Lung (tissue), 12 donors: Measurements from ENCODE around the gene TYMP. TPM values are rescaled to one million over a fixed set of nuclear protein-coding genes. Genes with fewer than 3 reads are reported as not detected.
A peak's percentile ranks its signal among the peaks of the same experiment; 100 is the strongest.

Source experiments
- ATAC-seq: fragments of 200-7000 bp; cut with Tn5 transposase; one replicate; pipeline ENCODE4 v1.9.1; 2020; ENCODE audit warnings: moderate number of reproducible peaks; ENCODE audit not compliant: insufficient read depth, low FRiP score
- DNase-seq, 3 donors: peaks; one replicate each; pipeline ENCODE4 v3.0.0-alpha.2; 2013 to 2017
- H3K27ac ChIP-seq, 2 donors: one replicate each; pipeline ENCODE4 v1.5.1; 2013; ENCODE audit warnings: mild to moderate bottlenecking in 2 of 2, moderate library complexity in 2 of 2, control low read depth in 1 of 2, inconsistent platforms in 1 of 2, low read depth in 1 of 2, low read length in 1 of 2
- H3K27me3 ChIP-seq, 3 donors: one replicate each; pipeline ENCODE4 v1.5.1; 2013; ENCODE audit warnings: low read length in 2 of 3; ENCODE audit not compliant: control insufficient read depth in 3 of 3, insufficient read depth in 3 of 3
- H3K36me3 ChIP-seq, 4 donors: one replicate each; pipeline ENCODE4 v1.5.1; 2013; ENCODE audit warnings: low read length in 4 of 4, mild to moderate bottlenecking in 1 of 4, moderate library complexity in 1 of 4; ENCODE audit not compliant: control insufficient read depth in 4 of 4, insufficient read depth in 4 of 4
- H3K4me1 ChIP-seq, 5 donors: one replicate each; pipeline ENCODE4 v1.5.1; 2013; ENCODE audit warnings: low read length in 5 of 5, mild to moderate bottlenecking in 2 of 5, moderate library complexity in 1 of 5; ENCODE audit not compliant: control insufficient read depth in 5 of 5, insufficient read depth in 5 of 5
- H3K4me3 ChIP-seq: one replicate; pipeline ENCODE4 v1.5.1; 2013; ENCODE audit warnings: mild to moderate bottlenecking, control low read depth, moderate library complexity
- H3K9ac ChIP-seq, 2 donors: one replicate each; pipeline ENCODE4 v1.5.1; 2013; ENCODE audit warnings: low read length in 2 of 2, control low read depth in 1 of 2; ENCODE audit not compliant: insufficient read depth in 1 of 2
- H3K9me3 ChIP-seq, 4 donors: one replicate each; pipeline ENCODE4 v1.5.1; 2013; ENCODE audit warnings: low read length in 3 of 4, mild to moderate bottlenecking in 1 of 4, moderate library complexity in 1 of 4; ENCODE audit not compliant: control insufficient read depth in 4 of 4, insufficient read depth in 3 of 4
- CTCF ChIP-seq: IDR thresholded peaks from 2 replicates; pipeline ENCODE4 v1.5.1; 2012; ENCODE audit warnings: mild to moderate bottlenecking; ENCODE audit errors: control extremely low read depth, extremely low read depth
- WGBS, 2 donors: extraction: QIAGEN DNeasy Blood & Tissue Kit; methylation state at CpG; one replicate each; pipeline ENCODE4 v1.1.7; 2013; 5-methylcytosine and 5-hydroxymethylcytosine counted together
- polyA plus RNA-seq, 2 donors: library from polyadenylated mRNA; stranded (reverse); fragments of 200-250 nt; gene quantifications; one replicate each; pipeline ENCODE4 v1.2.1, GENCODE V29; 2013
- total RNA-seq, 2 donors: library from RNA; depleted of rRNA in 1 of 2; stranded (reverse); fragments of >200 nt in 1 of 2; gene quantifications; one replicate each; pipeline ENCODE4 v1.2.1, GENCODE V29; 2014 to 2021
- donor health status: control.
- donor health status: control.
- donor health status: Bipolar disorder and iron deficiency.
- donor health status: healthy.
- donor health status: DM: yes; HTN: yes; CAD: no.

TYMP gene
- total and polyA plus RNA-seq, 4 donors, result 52.7 to 641 (median 233) TPM

- peak; percentile 48 for ATAC-seq
- peak overlapping the region; percentile 64 for H3K4me3 ChIP-seq
- H3K9ac ChIP-seq, result no peak overlapping the region
- TF ChIP-seq CTCF, result no peak
- peaks cover 0 to 32% (median 20%) of the 10 kb centered on the region in 5 donors for H3K4me1 ChIP-seq
- WGBS, 2 donors, result 1 to 2% methylated on average over 49 to 53 of the region's 53 CpGs
- H3K36me3 ChIP-seq, result peaks cover 0 to 1% (median 0%) of the 10 kb centered on the region in 4 donors
- peak; percentile 75 to 81 (median 76) for DNase-seq
- H3K27ac ChIP-seq, result peak overlapping the region; percentile 95 to 99
- no peaks in the 10 kb centered on the region for H3K9me3 ChIP-seq
- peaks cover 0 to 38% (median 23%) of the 10 kb centered on the region in 3 donors for H3K27me3 ChIP-seq
Observed at GRCh38 chr22:50530877-50531545, 1.2 kb upstream of the TYMP start.

GRCh38 chr22:50530580-50530876 is 716 bp upstream of the TYMP start:
- ATAC-seq (no peak), DNase-seq (peak in 1 of 3 donors; percentile 45)
- no peak for TF ChIP-seq CTCF
- Histone ChIP-seq H3K9ac (no peak overlapping the region), H3K4me3 (peak overlapping the region; percentile 64), H3K27me3 (peaks cover 0 to 38% (median 23%) of the 10 kb centered on the region in 3 donors), H3K36me3 (peaks cover 0 to 1% (median 0%) of the 10 kb centered on the region in 4 donors), H3K4me1 (peaks cover 0 to 32% (median 20%) of the 10 kb centered on the region in 5 donors), H3K27ac (peak overlapping the region; percentile 95 to 99), H3K9me3 (no peaks in the 10 kb centered on the region)
- WGBS, 2 donors, result 1 to 2% methylated on average over 21 of the region's 21 CpGs

- peaks cover 0 to 39% (median 21%) of the 10 kb centered on the region in 5 donors for H3K4me1 ChIP-seq
- DNase-seq (peak in 2 of 3 donors; percentile 25 to 38), ATAC-seq (no peak)
- no peak for TF ChIP-seq CTCF
- 19 to 24% methylated on average over 50 of the region's 50 CpGs for WGBS, 2 donors
- peaks cover 0 to 1% (median 0%) of the 10 kb centered on the region in 4 donors for H3K36me3 ChIP-seq
- peak overlapping the region; percentile 64 for H3K4me3 ChIP-seq
- H3K9ac ChIP-seq, result no peak overlapping the region
- H3K9me3 ChIP-seq, result no peaks in the 10 kb centered on the region
- H3K27me3 ChIP-seq, result peaks cover 0 to 38% (median 23%) of the 10 kb centered on the region in 3 donors
- H3K27ac ChIP-seq, result peak overlapping the region; percentile 95 to 99
Observed at GRCh38 chr22:50529416-50529896, 356 bp downstream of the TYMP start.
